ENCODE results near the gene CC2D1A.
A peak's percentile ranks its signal among the peaks of the same experiment; 100 is the strongest.

GRCh38 chr19:13872695-13873389 lies 33.2 kb upstream of the CC2D1A start:
- TF ChIP-seq POLR2A (IDR thresholded peaks at IDR 0.05) (no peak), POLR2AphosphoS5 (IDR thresholded peaks at IDR 0.05) (no peak), EP300 (IDR thresholded peaks at IDR 0.05; ENCODE audit: low read depth) (no peak)
- TF ChIP-seq, protein P1, sequence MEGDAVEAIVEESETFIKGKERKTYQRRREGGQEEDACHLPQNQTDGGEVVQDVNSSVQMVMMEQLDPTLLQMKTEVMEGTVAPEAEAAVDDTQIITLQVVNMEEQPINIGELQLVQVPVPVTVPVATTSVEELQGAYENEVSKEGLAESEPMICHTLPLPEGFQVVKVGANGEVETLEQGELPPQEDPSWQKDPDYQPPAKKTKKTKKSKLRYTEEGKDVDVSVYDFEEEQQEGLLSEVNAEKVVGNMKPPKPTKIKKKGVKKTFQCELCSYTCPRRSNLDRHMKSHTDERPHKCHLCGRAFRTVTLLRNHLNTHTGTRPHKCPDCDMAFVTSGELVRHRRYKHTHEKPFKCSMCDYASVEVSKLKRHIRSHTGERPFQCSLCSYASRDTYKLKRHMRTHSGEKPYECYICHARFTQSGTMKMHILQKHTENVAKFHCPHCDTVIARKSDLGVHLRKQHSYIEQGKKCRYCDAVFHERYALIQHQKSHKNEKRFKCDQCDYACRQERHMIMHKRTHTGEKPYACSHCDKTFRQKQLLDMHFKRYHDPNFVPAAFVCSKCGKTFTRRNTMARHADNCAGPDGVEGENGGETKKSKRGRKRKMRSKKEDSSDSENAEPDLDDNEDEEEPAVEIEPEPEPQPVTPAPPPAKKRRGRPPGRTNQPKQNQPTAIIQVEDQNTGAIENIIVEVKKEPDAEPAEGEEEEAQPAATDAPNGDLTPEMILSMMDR (IDR thresholded peaks at IDR 0.05): peak in 3 of 5 experiments; percentile 8 to 31 (median 26)
